ENCODE data around the gene CLPTM1. TPM values are rescaled to one million over a fixed set of nuclear protein-coding genes. Genes with fewer than 3 reads are reported as not detected.

The CLPTM1 gene
- total and polyA plus RNA-seq, 2 experiments from 2014 or later, result 59.6 to 71.4 TPM

GRCh38 chr19:45025264-45025663 lies 70.1 kb downstream of the CLPTM1 start:
- TF ChIP-seq CTCF (IDR thresholded peaks at IDR 0.05; ENCODE audit: low read depth, low read length), result no peak
- H3K4me1 ChIP-seq (ENCODE audit: low read depth), result no peaks in the 10 kb centered on the region

GRCh38 chr19:45027371-45027770 lies 72.2 kb downstream of the CLPTM1 start:
- H3K36me3 ChIP-seq, result no peaks in the 10 kb centered on the region
- no peaks in the 10 kb centered on the region for H3K9me3 ChIP-seq (ENCODE audit: low read depth)
- no peak overlapping the region for H3K4me3 ChIP-seq
- H3K27ac ChIP-seq, result no peak overlapping the region
- no peaks in the 10 kb centered on the region for H3K27me3 ChIP-seq
- DNase-seq (ENCODE audit: low read depth in 1 of 2, low spot score in 1 of 2), result no peak
- TF ChIP-seq CTCF (IDR thresholded peaks at IDR 0.05; ENCODE audit: low read depth, low read length), result no peak
- no peaks in the 10 kb centered on the region for H3K4me1 ChIP-seq (ENCODE audit: low read depth)

More at GRCh38 chr19:45025264-45025663, 70.1 kb downstream of the CLPTM1 start:
- Histone ChIP-seq H3K9me3 (ENCODE audit: low read depth) (no peaks in the 10 kb centered on the region), H3K27ac (no peak overlapping the region), H3K4me3 (no peak overlapping the region), H3K36me3 (no peaks in the 10 kb centered on the region), H3K27me3 (no peaks in the 10 kb centered on the region)
- DNase-seq (ENCODE audit: low read depth in 1 of 2, low spot score in 1 of 2), result no peak

GRCh38 chr19:45030825-45031224 lies 75.6 kb downstream of the CLPTM1 start:
- TF ChIP-seq CTCF (IDR thresholded peaks at IDR 0.05; ENCODE audit: low read depth, low read length), result no peak
- H3K27me3 ChIP-seq, result no peaks in the 10 kb centered on the region
- H3K27ac ChIP-seq, result no peak overlapping the region
- no peak overlapping the region for H3K4me3 ChIP-seq
- no peaks in the 10 kb centered on the region for H3K9me3 ChIP-seq (ENCODE audit: low read depth)
- H3K36me3 ChIP-seq, result no peaks in the 10 kb centered on the region
- no peak for DNase-seq (ENCODE audit: low read depth in 1 of 2, low spot score in 1 of 2)
- H3K4me1 ChIP-seq (ENCODE audit: low read depth), result no peaks in the 10 kb centered on the region

GRCh38 chr19:45032421-45032820 lies 77.2 kb downstream of the CLPTM1 start:
- Histone ChIP-seq H3K27ac (no peak overlapping the region), H3K9me3 (ENCODE audit: low read depth) (no peaks in the 10 kb centered on the region), H3K4me1 (ENCODE audit: low read depth) (no peaks in the 10 kb centered on the region), H3K36me3 (no peaks in the 10 kb centered on the region), H3K4me3 (no peak overlapping the region), H3K27me3 (no peaks in the 10 kb centered on the region)
- no peak for DNase-seq (ENCODE audit: low read depth in 1 of 2, low spot score in 1 of 2)
- no peak for TF ChIP-seq CTCF (IDR thresholded peaks at IDR 0.05; ENCODE audit: low read depth, low read length)

- no peak for DNase-seq (ENCODE audit: low read depth in 1 of 2, low spot score in 1 of 2)
- Histone ChIP-seq H3K4me1 (ENCODE audit: low read depth) (peaks cover 6% of the 10 kb centered on the region), H3K9me3 (ENCODE audit: low read depth) (no peaks in the 10 kb centered on the region), H3K27ac (no peak overlapping the region), H3K4me3 (no peak overlapping the region), H3K36me3 (peaks cover 8% of the 10 kb centered on the region), H3K27me3 (no peaks in the 10 kb centered on the region)
- no peak for TF ChIP-seq CTCF (IDR thresholded peaks at IDR 0.05; ENCODE audit: low read depth, low read length)
Observed at GRCh38 chr19:45035755-45036154, 80.6 kb downstream of the CLPTM1 start.
